GM21786 (cell line): ENCODE measurements around the gene TMEM127.
"Not testable (repeated sequence)": the region's sequence is repeated elsewhere in the genome, so short reads cannot be mapped to it uniquely, and the experiment has no call there.

ENCODE experiments used
- ATAC-seq: cut with Tn5 transposase; IDR thresholded peaks from one replicate; pipeline ENCODE4 v1.9.1; 2021; ENCODE audit not compliant: unreplicated experiment

The TMEM127 gene

GRCh38 chr2:96265840-96266679 is at the start of gene TMEM127, which contains the start of gene CIAO1:
Gene TMEM127 (minus strand): TSS chr2:96265997. CDS start chr2:96265381, 616 bp downstream.
Gene CIAO1 (plus strand): TSS chr2:96266225. CDS start chr2:96266351, 126 bp downstream.
- peak; percentile 93 for ATAC-seq

DNA sequence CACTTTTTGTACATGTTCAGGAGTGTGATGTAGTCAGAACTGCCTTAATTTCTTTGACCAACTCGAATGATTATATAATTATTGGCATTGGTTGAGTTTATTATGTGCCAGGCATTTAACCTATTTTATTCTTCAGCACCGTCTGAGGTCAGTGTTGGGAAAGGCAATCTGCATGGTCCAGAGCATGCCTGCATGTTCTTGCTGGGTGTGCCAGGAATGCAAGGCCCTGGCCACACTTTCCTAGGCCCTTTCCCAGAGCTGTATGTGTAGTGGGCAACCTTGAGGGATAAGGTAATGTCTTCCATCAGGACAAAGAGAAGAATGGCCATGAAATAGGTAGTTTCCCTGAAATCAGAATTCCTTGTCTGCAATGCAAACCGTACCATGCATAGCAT is 49.2 kb upstream of the TMEM127 start:
- ATAC-seq, result no peak

DNA sequence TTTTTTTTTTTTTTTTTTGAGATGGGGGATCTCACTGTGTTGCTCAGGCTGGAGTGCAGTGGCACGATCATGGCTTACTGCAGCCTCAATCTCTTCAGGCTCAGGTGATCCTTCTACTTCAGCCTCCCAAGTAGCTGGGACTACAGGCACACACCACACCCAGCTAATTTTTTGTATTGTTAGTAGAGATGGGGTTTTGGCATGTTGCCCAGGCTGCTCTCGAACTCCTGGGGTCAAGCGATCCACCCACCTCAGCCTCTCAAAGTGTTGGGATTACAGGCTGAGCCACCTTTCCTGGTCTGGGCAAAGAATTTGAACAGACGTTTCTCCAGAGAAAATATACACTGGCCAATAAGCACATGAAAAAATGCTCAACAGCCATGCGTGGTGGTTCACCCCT is 42.5 kb upstream of the TMEM127 start:
- ATAC-seq, result no peak

- no peak for ATAC-seq
These were observed 40.6 kb upstream of the TMEM127 start for GRCh38 chr2:96306370-96306769.

GRCh38 chr2:96305979-96306308 is 40.1 kb upstream of the TMEM127 start:
- no peak for ATAC-seq

- peak; percentile 93 for ATAC-seq
These were observed 39.5 kb upstream of the TMEM127 start, which contains the start of gene SNRNP200 for GRCh38 chr2:96305091-96305978. Gene SNRNP200 (minus strand): TSS chr2:96305546. CDS start chr2:96305437, 109 bp downstream.

DNA sequence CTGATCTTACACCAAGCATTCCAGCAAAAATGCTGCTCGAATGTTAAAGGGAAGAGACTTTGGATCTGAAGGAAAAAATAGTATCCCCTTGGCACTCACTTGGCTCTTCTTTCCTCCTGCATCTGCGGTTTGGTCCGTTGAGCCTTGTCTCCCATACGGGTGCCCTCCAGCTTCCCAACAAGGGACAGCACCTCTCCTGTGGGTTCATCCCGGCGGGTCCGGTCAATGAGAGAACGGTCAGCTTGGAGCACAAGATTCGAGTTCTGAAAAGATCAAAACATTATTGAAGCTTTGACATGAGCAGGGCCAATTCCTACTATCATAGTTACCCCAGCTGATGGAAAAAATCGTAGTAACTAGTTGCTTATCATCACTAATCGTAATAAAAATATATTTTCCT is 38.8 kb upstream of the TMEM127 start:
- ATAC-seq, result no peak

DNA sequence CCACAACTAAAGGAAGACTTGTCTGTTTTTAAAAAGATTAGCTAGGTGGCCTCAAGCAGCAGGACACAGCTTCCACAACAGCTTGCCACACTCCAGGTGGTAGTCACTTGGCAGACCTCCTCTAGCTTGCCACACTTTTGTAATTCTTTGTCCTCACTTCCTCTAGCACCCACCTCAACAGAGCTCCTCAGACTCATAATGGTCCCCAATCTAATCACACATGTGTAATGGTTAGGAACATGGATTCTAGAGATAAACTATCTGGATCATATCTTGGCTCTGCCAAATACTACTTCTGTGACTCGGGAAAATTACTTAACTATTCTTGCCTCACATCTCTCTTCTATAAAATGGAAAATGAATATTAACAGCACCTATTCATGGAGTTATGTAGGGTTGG is 36.1 kb upstream of the TMEM127 start:
- no peak for ATAC-seq

DNA sequence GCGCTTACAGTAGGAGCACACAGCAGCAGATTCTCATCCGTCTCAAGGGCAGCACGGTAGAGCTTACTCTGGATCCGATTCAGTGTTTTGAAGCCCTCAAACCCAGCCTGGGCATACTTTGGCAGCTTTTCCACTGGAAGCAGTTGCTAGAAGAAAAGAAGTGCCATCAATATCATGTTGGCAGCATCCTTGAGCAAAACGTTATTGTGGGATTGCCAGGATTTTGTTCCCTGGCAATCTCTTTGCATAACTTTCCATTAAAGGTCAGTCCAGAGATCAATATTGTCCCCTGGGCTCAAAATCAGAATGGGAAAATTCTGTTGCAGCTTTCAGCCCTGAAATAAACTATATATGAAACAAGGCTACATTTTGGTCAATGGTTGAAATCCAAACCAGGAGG is 31.1 kb upstream of the TMEM127 start:
- no peak for ATAC-seq

GRCh38 chr2:96294271-96294670 is 28.5 kb upstream of the TMEM127 start:
- not testable (repeated sequence) for ATAC-seq

- no peak for ATAC-seq
These were observed 26.0 kb upstream of the TMEM127 start for GRCh38 chr2:96291751-96292150.

GRCh38 chr2:96287273-96287856 is 21.6 kb upstream of the TMEM127 start:
- no peak for ATAC-seq

DNA sequence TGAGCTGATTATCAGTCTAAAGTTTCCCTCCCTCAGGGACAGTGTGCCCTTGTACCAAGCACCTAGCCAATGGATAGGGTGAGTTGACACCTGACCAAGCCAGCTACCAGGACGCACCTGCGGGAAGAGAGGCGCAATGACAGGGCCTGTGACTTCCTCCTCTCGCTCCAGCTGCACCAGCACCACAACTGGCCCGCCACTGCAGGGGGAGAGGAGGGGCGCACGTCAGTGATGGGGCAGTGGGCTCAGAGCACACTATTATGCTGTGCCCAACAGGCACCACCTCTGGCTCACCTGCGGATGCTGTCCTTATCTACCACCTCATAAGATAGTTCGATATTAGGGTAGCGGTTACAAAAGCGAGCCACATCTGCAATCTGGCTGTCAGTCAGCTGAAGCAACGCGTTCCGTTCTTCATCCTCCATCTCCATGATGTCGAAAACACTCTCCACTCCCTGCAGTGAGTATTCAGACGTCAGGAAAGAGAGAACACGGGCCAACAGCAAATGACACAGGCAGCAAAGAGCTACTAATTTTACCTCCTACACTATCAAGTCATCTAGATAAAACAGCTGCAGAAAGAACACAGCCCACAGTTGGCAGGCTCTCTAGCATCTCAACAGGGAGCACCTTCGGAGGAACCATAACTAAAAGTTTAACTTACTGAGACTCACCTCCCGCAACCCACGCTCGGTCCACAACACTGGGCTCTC is 11.1 kb upstream of the TMEM127 start:
- ATAC-seq, result no peak

GRCh38 chr2:96274355-96275056 is 8.7 kb upstream of the TMEM127 start:
- no peak for ATAC-seq

GRCh38 chr2:96273763-96274162 is 8.0 kb upstream of the TMEM127 start:
- ATAC-seq, result no peak

DNA sequence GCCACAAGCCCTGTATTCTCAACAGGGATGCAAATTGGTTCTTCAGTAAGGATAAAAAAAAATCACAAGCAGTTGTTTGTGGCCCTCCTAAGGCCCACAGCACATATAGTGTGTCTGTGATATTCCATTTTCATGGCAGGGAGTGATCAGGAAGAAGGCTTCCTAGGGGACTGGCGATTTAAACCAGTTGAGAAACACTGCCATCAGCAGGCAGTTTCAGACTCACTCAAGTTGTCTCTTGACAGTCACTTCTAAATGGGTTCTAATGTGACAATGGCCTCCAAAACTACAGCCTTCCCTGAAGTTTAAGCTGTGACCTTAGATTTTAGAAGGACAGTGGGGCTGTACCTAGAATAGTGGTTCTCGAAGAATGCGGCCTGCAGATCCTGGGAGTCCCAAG is 6.2 kb upstream of the TMEM127 start:
- no peak for ATAC-seq

GRCh38 chr2:96267159-96267971 is 1.6 kb upstream of the TMEM127 start:
- no peak for ATAC-seq

- ATAC-seq, result peak; percentile 5
These were observed 403 bp downstream of the TMEM127 start for GRCh38 chr2:96265349-96265839.

- no peak for ATAC-seq
These were observed 995 bp downstream of the TMEM127 start for GRCh38 chr2:96264656-96265348.
